ENCODE results near the gene KCNQ1OT1. TPM values are rescaled to one million over a fixed set of nuclear protein-coding genes. Genes with fewer than 3 reads are reported as not detected.
A peak's percentile ranks its signal among the peaks of the same experiment; 100 is the strongest.

KCNQ1OT1 gene
- polyA plus RNA-seq, 1 donor from 2014 or later, result 0.09 TPM

DNA sequence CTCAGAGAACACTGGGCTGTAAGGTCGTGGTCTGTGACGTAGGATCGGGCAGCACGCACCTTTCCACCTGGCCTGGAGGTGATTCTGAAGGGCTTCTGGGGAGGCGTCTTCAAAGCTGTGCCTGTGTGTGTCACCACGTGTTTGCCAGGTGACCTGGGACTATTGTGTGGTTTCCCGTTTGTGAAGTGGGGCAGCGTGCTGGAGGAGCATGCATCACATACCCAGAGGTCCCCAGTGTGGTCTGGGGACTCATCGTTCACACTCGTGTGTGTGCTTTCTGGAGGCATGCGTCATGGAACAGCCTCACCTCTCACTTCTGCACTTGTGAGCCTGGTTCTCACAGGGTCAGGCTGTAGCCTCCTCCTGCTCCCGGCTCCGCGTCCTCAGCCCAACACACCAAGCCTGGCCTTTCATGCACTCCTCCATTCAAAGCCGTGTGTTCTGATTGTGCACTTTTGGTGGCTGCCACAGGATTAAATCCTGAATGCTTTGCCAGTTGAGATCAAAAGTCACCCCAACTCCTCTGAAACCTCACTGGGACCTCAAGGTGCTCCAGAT, 106.3 kb downstream of the KCNQ1OT1 start:
- peaks cover 2 to 11% (median 7%) of the 10 kb centered on the region in 3 donors for H3K9me3 Mint-ChIP-seq
- peaks cover 18% of the 10 kb centered on the region for H3K36me3 Mint-ChIP-seq
- no peaks in the 10 kb centered on the region for H3K4me1 Mint-ChIP-seq
- H3K27ac Mint-ChIP-seq, result peak overlapping the region in 1 of 3 donors; percentile 39
- H3K4me3 Mint-ChIP-seq, result no peak overlapping the region
- no peaks in the 10 kb centered on the region for H3K27me3 Mint-ChIP-seq

DNA sequence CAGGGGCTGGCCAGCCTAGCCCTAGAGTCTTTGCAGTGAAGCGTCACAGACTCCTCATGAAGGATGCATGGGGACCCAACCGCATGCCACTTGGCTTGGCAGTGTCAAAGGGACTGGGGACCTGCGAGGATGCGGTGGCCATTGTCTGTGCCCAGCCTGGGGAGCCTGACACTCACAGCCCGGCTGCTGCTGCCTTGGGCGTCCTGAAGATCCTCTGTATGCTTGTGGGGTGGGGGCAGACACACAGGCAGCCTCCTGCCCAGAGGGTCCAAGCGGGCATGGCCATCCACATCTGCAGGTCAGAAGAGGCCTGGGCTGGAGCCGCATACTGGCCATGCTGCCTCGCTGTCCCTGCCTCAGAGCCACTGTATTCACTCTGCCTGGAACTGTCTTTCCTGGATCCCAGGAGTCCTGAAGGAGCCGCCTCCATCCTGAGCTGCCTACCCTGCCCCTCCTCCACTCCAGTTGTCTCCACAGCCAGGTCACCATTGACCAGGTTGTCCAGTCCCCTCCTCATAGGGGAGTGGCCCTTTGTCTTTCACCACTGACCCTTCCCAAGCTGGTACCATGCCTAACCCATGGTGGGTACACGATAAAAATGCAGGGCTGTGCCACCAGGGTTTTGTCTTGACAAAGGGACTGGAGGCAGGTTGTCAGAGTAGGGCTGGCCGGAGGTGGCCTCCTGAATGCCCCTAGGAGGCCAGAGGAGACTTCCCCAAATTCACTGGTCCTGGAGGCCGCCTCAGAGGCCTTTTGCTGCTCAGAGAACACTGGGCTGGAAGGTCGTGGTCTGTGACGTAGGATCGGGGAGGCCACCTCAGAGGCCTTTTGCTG, 107.0 kb downstream of the KCNQ1OT1 start:
- Mint-ChIP-seq H3K9me3 (peaks cover 2 to 11% (median 7%) of the 10 kb centered on the region in 3 donors), H3K4me3 (no peak overlapping the region), H3K27ac (peak overlapping the region in 1 of 3 donors; percentile 39), H3K27me3 (no peaks in the 10 kb centered on the region), H3K4me1 (no peaks in the 10 kb centered on the region), H3K36me3 (peaks cover 16% of the 10 kb centered on the region)

DNA sequence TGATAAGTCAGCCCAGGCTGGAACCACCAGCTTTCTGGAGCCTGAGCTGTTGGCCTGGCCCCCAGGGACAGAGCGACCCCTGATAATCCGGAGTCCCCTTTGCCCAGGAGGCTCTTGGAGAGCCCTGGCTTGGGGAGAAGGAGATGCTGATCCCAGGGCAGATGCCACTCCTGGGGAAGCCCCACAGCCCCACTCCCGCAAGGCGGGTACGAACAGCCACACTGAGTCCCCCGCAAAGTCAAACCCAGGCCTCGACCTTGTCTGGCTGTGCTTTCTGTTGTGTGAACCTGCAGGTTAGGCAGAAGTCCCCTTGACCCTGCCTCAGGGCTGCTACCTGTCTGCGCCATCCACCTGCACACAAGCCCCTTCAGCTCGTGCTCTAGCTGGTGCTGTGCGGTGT, 108.0 kb downstream of the KCNQ1OT1 start:
- Mint-ChIP-seq H3K36me3 (peaks cover 9% of the 10 kb centered on the region), H3K9me3 (peaks cover 2 to 3% (median 3%) of the 10 kb centered on the region in 3 donors), H3K4me1 (no peaks in the 10 kb centered on the region), H3K27ac (no peak overlapping the region), H3K27me3 (no peaks in the 10 kb centered on the region), H3K4me3 (no peak overlapping the region)

DNA sequence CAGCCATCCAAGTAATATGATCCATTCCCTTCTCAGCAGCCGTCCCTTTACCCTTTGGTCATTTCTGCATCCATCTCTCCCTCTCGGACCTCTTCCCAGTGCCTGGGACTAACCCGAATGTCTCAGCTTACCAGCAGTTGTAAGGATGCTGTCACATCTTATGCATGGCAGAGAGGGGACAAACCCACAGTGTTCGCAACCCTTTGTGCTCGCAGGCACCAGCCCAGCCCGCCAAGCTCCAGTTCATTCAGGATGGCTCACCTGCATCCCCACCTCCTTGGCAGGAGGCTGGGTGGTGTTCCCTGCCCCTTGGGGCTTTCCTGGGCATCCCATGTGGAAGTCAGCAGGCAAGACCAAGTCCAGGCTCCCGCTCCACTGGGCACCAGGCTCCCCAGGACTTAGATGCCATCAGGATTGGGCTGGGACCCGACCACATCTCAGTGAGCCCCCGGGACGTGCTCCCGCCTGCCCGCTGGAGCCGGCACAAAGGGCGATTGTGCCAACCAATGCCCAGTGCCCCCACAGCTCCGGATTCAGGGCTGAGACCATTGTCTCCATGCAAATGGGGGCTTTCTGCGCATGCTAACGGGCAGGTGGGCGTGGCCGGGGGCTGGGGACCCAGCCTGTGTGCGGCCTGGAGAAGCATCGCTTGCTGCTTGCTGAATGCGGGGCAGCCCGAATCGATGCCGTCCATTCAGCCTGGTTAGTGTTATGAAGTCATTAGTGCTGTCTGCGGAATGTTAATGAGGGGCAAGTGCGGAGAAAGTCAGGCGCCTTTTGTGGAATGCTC, 108.6 kb downstream of the KCNQ1OT1 start:
- H3K9me3 Mint-ChIP-seq, result no peaks in the 10 kb centered on the region
- H3K36me3 Mint-ChIP-seq, result peaks cover 6% of the 10 kb centered on the region
- no peak overlapping the region for H3K4me3 Mint-ChIP-seq
- no peaks in the 10 kb centered on the region for H3K27me3 Mint-ChIP-seq
- no peaks in the 10 kb centered on the region for H3K4me1 Mint-ChIP-seq
- H3K27ac Mint-ChIP-seq, result no peak overlapping the region

DNA sequence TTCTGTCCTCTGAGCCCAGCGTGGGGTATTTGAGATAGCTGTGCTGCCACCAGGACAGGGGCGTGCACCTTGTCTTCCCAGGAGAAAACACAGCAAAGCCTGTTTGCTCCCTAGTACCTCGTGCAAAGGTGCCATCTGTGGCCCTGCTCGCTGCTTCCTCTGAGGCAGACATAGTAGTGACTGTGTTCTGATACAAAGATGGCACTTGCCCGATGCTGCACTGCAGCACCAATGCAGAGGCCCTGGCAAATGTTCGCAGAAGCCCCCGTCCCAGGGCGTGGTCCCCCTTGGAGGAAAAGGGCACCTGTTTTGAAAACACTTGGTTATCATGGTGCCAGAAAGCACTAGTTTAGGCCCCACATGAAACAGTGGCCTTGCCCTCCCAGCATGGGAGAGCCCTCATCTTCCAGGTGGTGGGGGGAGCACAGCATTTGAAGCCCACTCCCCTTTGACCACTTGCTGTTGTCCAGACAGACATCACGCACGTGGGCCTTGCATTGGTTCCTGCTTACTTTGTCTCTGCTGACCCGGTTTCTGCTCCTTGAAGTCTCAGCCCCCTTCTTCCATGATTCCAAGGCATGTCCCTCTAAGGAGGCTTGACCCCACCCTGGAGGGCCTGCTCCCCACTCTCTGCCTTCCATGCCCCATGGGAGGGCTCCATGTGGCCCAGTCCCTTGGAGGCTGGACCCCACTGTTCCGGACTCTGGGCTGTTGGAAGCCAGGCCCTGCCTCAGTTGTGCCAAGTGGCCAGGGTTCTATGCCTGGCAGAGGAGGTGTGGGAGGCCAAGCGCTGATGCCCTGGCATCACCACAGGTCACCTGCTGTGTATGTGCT, 109.4 kb downstream of the KCNQ1OT1 start:
- H3K27ac Mint-ChIP-seq, result no peak overlapping the region
- peaks cover 6% of the 10 kb centered on the region for H3K36me3 Mint-ChIP-seq
- H3K4me3 Mint-ChIP-seq, result no peak overlapping the region
- H3K27me3 Mint-ChIP-seq, result no peaks in the 10 kb centered on the region
- H3K4me1 Mint-ChIP-seq, result no peaks in the 10 kb centered on the region
- H3K9me3 Mint-ChIP-seq, result no peaks in the 10 kb centered on the region

DNA sequence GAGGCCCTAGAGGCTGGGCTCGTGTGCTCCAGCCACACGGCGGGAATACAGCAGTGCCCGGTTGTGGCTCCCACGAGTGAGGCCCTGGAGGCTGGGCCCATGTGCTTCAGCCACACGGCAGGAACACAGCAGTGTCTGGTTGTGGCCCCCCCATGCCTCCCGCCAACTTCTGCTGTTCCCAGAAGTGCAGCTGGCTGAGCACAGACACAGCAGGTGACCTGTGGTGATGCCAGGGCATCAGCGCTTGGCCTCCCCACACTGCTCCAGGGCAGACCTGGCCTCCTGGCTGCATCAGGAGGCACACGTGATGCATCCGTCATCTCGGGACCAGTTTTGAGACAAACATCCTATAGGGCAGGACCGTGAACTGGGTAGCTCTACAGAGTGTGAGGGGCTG, 110.3 kb downstream of the KCNQ1OT1 start:
- no peaks in the 10 kb centered on the region for H3K4me1 Mint-ChIP-seq
- H3K36me3 Mint-ChIP-seq, result peaks cover 4% of the 10 kb centered on the region
- no peaks in the 10 kb centered on the region for H3K27me3 Mint-ChIP-seq
- no peaks in the 10 kb centered on the region for H3K9me3 Mint-ChIP-seq
- no peak overlapping the region for H3K4me3 Mint-ChIP-seq
- no peak overlapping the region for H3K27ac Mint-ChIP-seq

DNA sequence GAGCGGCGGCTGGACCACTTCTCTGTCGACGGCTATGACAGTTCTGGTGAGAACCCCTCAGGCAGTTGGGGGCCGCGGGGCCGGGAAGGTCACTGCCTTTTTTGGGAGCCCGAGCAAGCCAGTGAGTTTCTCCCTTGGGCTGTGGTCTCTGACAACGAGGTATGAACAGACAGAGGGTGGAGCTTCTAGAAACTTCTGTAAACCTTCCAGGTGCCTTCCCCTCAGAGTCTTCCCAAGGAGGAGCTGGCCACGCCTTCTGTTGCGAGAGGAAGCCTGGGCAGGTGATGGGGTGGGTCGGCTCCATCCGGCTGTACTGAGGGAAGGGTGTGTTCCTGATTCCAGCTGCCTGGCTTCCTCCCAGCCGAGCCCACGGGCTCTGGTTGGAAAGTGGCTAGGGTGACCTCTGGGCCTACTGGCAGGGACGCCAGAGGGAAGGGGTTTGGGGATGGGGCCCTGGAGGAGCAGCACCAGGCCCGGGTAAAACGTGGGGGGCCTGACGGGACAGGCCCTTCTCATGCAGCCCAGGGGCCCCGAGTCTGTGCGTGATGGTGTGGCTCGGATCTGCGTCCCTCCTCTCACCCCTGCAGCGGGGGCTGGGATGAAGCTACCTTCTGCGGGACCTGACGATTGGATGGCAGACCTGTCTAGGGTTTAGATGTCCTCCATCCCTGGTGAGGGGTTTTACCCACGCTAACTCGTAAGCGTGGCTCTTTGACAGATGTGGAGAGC, 110.8 kb downstream of the KCNQ1OT1 start:
- Mint-ChIP-seq H3K27me3 (no peaks in the 10 kb centered on the region), H3K27ac (peak overlapping the region in 1 of 3 donors; percentile 7), H3K4me3 (no peak overlapping the region)

DNA sequence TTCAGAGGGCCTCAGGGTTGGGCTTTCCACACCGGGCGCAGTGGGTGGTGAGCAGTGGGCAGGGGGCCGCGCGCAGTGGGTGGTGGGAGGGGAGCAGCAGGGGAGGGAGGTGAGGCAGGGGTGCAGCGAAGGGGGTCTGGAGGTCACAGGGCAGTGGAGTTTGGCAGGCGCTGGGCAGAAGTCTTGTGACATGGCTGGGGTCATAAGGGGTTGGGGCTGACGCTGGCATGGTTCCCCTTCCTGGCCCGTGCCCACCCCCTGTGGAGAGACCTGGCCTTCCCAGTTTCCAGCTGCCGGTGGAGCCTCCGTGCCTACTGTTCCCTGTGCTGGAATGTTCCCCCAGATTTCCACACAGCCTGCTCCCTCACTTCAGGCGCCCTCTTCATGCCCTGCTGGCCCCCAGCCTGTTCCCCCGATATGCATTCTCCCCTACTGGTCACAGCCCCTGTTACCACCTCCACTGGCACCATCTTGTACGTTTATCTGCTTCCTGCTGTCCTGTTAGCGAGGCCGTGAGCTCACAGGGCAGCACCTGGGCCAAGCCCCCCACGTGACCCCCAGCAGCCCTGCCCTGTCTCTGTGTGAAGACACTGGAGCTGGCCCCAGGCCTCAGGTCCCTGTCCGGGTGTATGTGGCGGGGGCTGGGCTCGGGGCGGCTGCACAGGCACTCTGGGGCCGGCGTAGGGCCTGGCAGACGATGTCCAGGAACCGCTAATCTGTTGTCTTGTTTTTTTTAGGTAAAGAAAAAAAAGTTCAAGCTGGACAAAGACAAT, 111.6 kb downstream of the KCNQ1OT1 start:
- Mint-ChIP-seq H3K27ac (no peak overlapping the region), H3K27me3 (no peaks in the 10 kb centered on the region), H3K4me1 (no peaks in the 10 kb centered on the region), H3K4me3 (no peak overlapping the region), H3K36me3 (no peaks in the 10 kb centered on the region), H3K9me3 (no peaks in the 10 kb centered on the region)

More for the DNA sequence above, 110.8 kb downstream of the KCNQ1OT1 start:
- no peaks in the 10 kb centered on the region for H3K36me3 Mint-ChIP-seq
- no peaks in the 10 kb centered on the region for H3K9me3 Mint-ChIP-seq
- no peaks in the 10 kb centered on the region for H3K4me1 Mint-ChIP-seq

DNA sequence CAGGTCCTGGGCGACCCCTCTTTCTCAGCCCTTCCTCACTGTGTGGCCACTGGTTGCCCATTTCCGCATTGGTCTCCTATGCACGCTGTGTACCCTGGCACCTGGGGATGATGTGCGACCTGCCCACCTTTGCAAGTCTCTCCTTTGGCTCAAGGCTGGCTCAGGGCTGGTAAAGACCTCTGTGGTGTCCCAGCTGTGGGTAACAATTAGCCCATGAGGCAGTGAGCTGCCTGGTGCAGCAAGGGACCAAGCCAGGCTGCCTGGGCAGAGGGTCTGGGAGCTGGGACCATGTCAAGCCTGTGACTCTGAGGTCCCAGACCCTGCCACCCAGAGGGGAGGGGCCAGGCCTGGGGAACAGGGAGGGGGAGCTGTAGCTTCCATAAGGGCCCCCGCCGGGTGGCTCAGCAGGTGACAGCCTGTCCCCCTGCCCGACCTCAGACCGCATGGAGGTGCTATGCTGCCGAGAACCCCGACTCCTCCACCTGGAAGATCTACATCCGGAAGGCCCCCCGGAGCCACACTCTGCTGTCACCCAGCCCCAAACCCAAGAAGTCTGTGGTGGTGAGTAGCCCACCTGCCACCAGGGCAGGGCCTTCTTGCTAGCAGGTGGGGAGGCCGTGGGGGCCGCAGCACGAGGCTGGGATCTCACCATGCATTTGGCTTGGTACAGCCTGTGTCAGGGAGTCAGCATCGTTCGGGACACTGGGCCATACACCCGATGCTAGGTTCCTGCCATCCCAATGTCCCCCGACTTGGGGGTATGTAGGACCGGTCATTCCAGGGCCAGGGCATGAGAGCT, 112.5 kb downstream of the KCNQ1OT1 start:
- H3K27ac Mint-ChIP-seq, result no peak overlapping the region
- H3K4me3 Mint-ChIP-seq, result no peak overlapping the region
- no peaks in the 10 kb centered on the region for H3K9me3 Mint-ChIP-seq
- no peaks in the 10 kb centered on the region for H3K36me3 Mint-ChIP-seq
- no peaks in the 10 kb centered on the region for H3K4me1 Mint-ChIP-seq
- H3K27me3 Mint-ChIP-seq, result no peaks in the 10 kb centered on the region

DNA sequence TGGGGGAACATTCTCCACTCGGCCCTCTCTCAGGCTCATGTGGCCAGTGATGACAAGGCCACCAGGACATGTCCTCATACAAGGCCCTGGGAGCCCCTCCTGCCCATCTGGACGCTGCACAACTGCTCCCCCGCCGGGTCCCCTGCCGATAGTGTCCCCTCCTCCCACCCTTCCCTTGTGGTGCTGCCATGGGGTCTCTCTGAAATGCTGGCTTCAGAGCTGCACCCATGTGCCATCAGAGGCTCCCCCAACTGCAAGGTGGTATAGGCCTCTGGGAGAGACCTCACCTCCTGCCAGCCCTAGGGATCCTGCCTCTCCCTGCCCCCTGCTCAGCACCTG, 113.0 kb downstream of the KCNQ1OT1 start:
- no peak overlapping the region for H3K27ac Mint-ChIP-seq
- H3K4me1 Mint-ChIP-seq, result no peaks in the 10 kb centered on the region
- no peaks in the 10 kb centered on the region for H3K36me3 Mint-ChIP-seq
- H3K4me3 Mint-ChIP-seq, result no peak overlapping the region
- H3K27me3 Mint-ChIP-seq, result no peaks in the 10 kb centered on the region
- H3K9me3 Mint-ChIP-seq, result no peaks in the 10 kb centered on the region

DNA sequence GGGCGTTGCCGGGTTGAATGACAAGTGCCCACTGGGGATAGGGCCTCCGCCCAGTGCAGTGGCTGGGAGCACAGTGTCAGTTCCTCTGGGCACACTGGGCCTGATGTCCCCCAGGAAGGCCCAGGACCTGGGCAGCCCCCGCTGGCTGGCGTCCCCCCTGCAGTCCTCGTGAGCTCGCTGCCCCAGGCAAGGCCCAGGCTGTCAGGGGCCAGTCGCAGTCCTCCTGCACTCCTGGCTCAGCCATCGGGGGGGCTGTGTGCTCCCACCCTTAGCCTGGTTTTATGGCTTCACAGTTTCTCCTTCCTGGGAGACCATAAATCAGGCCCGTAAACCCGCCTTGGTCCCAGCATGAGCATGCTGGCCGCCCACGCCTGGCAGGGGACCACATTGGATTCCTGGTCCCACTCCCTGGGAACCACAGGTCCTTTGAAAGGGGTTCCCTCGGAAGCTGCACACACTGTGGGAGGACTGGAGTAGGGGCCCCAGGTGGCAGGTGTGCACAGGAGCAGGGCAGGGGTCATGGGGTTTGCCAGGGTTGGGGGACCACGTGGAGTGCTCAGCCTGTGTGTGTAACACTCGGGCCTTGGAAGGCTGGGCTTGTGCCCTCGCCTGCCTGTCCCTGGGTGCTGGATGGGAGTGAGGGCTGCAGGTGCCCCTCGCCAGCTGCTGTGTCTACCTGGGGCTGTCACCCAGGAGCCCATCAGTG, 113.6 kb downstream of the KCNQ1OT1 start:
- H3K36me3 Mint-ChIP-seq, result no peaks in the 10 kb centered on the region
- H3K9me3 Mint-ChIP-seq, result no peaks in the 10 kb centered on the region
- H3K27me3 Mint-ChIP-seq, result no peaks in the 10 kb centered on the region
- H3K4me1 Mint-ChIP-seq, result no peaks in the 10 kb centered on the region
- peak overlapping the region in 1 of 3 donors; percentile 23 for H3K27ac Mint-ChIP-seq
- no peak overlapping the region for H3K4me3 Mint-ChIP-seq

DNA sequence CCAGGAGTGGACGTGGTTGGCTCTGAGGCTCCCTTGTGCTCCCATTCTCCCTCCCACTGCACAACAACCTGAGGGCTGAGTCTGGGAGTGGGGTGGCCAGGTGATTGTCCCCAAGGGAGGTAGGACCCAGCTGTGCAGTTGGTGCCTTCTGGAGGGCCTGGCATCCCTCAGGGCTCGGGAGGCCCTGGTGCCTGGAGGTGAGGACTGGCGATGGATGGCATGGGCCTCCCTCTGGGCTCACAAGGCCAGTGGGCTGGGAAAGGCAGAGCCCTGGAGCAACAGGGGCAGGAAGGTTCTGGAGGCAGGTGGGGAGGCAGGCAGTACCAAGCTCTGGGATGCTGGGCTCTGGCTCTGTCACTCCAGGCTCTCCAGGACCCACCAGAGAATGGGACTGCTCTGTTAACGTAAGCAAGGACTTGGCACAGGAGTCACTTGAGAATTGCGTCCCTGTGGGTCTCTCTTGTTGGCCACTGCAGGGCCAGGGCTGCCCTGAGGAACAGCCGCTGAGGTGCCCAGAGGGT, 114.2 kb downstream of the KCNQ1OT1 start:
- Mint-ChIP-seq H3K4me3 (no peak overlapping the region), H3K27me3 (no peaks in the 10 kb centered on the region), H3K9me3 (no peaks in the 10 kb centered on the region), H3K4me1 (no peaks in the 10 kb centered on the region), H3K36me3 (no peaks in the 10 kb centered on the region), H3K27ac (no peak overlapping the region)
